Liver (tissue), 9 donors: ENCODE measurements around the gene CEACAM1. TPM values are rescaled to one million over a fixed set of nuclear protein-coding genes. Genes with fewer than 3 reads are reported as not detected.
A peak's percentile ranks its signal among the peaks of the same experiment; 100 is the strongest.
"Not testable (repeated sequence)": the region's sequence is repeated elsewhere in the genome, so short reads cannot be mapped to it uniquely, and the experiment has no call there.

Experiments used
- DNase-seq: peaks from one replicate; pipeline ENCODE4 v3.0.0-alpha.2; 2017; ENCODE audit warnings: low spot score
- H3K27ac ChIP-seq, 2 donors: one replicate each; pipeline ENCODE4 v1.7.0; 2013; ENCODE audit warnings: inconsistent platforms in 2 of 2, low read length in 2 of 2, control low read depth in 1 of 2, low read depth in 1 of 2, mild to moderate bottlenecking in 1 of 2
- H3K27me3 ChIP-seq, 4 donors: one replicate each; pipeline versions ENCODE4 v1.6.1 to v1.7.0; 2013; ENCODE audit warnings: low read length in 3 of 4, inconsistent platforms in 1 of 4, mild to moderate bottlenecking in 1 of 4, moderate library complexity in 1 of 4; ENCODE audit not compliant: control insufficient read depth in 4 of 4, insufficient read depth in 4 of 4
- H3K36me3 ChIP-seq, 4 donors: one replicate each; pipeline versions ENCODE4 v1.6.1 to v1.7.0; 2013; ENCODE audit warnings: low read length in 3 of 4, mild to moderate bottlenecking in 3 of 4, low read depth in 1 of 4, moderate library complexity in 1 of 4; ENCODE audit not compliant: control insufficient read depth in 4 of 4, insufficient read depth in 3 of 4
- H3K4me1 ChIP-seq, 4 donors: one replicate each; pipeline versions ENCODE4 v1.6.1 to v1.7.0; 2013; ENCODE audit warnings: low read length in 3 of 4, mild to moderate bottlenecking in 3 of 4, moderate library complexity in 1 of 4; ENCODE audit not compliant: control insufficient read depth in 4 of 4, insufficient read depth in 4 of 4
- H3K4me3 ChIP-seq, 3 donors: one replicate each; pipeline versions ENCODE4 v1.6.1 to v1.7.0; 2013; ENCODE audit warnings: low read length in 3 of 3, control low read depth in 1 of 3, low read depth in 1 of 3, mild to moderate bottlenecking in 1 of 3
- H3K9ac ChIP-seq, 2 donors: one replicate each; pipeline ENCODE4 v1.7.0; 2013; ENCODE audit warnings: low read length in 2 of 2, mild to moderate bottlenecking in 2 of 2, moderate library complexity in 2 of 2, control low read depth in 1 of 2, low read depth in 1 of 2
- H3K9me3 ChIP-seq, 4 donors: one replicate each; pipeline versions ENCODE4 v1.6.1 to v1.7.0; 2013; ENCODE audit warnings: low read length in 3 of 4; ENCODE audit not compliant: control insufficient read depth in 4 of 4
- CTCF ChIP-seq: fragments of 150-350 bp; IDR thresholded peaks from 2 replicates; pipeline ENCODE4 v1.5.1; 2017; ENCODE audit warnings: improper control_type of control experiment, low read depth, low read length; ENCODE audit not compliant: missing input control
- EGR1 ChIP-seq, 2 donors: IDR thresholded peaks; 2 replicates each; pipeline ENCODE4 v1.6.1; 2016 to 2018; ENCODE audit warnings: antibody characterized with exemption in 2 of 2, low read depth in 2 of 2
- RAD21 ChIP-seq, 2 donors: IDR thresholded peaks; 2 replicates each; pipeline ENCODE4 v1.6.1; 2016; ENCODE audit warnings: antibody characterized with exemption in 2 of 2, mild to moderate bottlenecking in 2 of 2
- WGBS: extraction: QIAGEN DNeasy Blood & Tissue Kit; methylation state at CpG from one replicate; pipeline ENCODE4 v1.1.7; 2013; 5-methylcytosine and 5-hydroxymethylcytosine counted together
- polyA plus RNA-seq, 2 donors: library from polyadenylated mRNA; stranded (reverse) in 1 of 2; unstranded in 1 of 2; fragments of 200-250 nt in 1 of 2; fragments of >200 nt in 1 of 2; fragmentation: Nextera tagmentation in 1 of 2; extraction: Ambion mirVana in 1 of 2; gene quantifications; one replicate each; pipeline versions ENCODE4 v1.2.1 to v1.2.3, GENCODE V29; 2013 to 2015
- total RNA-seq, 2 donors: library from RNA; depleted of rRNA; stranded (reverse); fragments of >200 nt; gene quantifications; one replicate each; pipeline ENCODE4 v1.2.3, GENCODE V29; 2014
- TF ChIP-seq, protein P1 (sequence below): IDR thresholded peaks from 2 replicates; pipeline ENCODE4 v1.6.1; 2016; ENCODE audit warnings: antibody characterized with exemption, mild to moderate bottlenecking
- TF ChIP-seq, protein P2 (sequence below): IDR thresholded peaks from 2 replicates; pipeline ENCODE4 v1.6.1; 2016; ENCODE audit warnings: antibody characterized with exemption
- TF ChIP-seq, protein P3 (sequence below): IDR thresholded peaks from 2 replicates; pipeline ENCODE4 v1.6.1; 2016; ENCODE audit warnings: antibody characterized with exemption
- donor health status: healthy.
- donor health status: healthy.
- donor health status: healthy.
- donor health status: healthy.
- donor health status: healthy.

The CEACAM1 gene
- total and polyA plus RNA-seq, 4 donors: 8.3 to 36.7 (median 26.8) TPM

DNA sequence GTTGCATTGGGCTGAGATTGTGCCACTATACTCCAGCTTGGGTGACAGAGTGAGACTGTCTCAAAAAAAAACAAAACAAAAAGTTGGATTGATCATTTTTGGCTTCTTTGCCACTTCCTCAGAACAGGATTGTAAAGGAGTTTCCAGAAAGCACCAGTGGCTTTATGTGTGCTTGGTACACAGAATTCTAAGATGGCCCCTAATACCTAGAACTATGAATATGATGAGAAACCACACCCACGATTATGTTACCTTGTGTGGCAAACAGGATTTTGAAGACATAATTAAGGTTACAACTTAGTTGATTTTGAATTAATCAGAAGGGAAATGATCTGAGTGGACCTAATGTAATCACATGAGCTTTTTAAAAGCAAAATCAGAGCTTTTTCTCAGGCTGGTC, 26.5 kb downstream of the CEACAM1 start:
- peaks cover 4 to 27% (median 23%) of the 10 kb centered on the region in 4 donors for H3K4me1 ChIP-seq
- H3K9ac ChIP-seq: no peak overlapping the region
- no peaks in the 10 kb centered on the region for H3K9me3 ChIP-seq
- no peaks in the 10 kb centered on the region for H3K36me3 ChIP-seq
- H3K4me3 ChIP-seq: no peak overlapping the region
- 38% methylated on average over 1 of the region's 1 CpG for WGBS
- no peak overlapping the region for H3K27ac ChIP-seq
- TF ChIP-seq RAD21 (IDR thresholded peaks at IDR 0.05) (no peak), CTCF (no peak), EGR1 (IDR thresholded peaks at IDR 0.05; ENCODE audit: low read depth in 2 of 2) (no peak)
- no peak for DNase-seq
- H3K27me3 ChIP-seq: no peaks in the 10 kb centered on the region

- not testable (repeated sequence) for H3K27ac ChIP-seq, H3K4me3 ChIP-seq, H3K9me3 ChIP-seq, H3K9ac ChIP-seq, H3K27me3 ChIP-seq, H3K36me3 ChIP-seq, DNase-seq
- H3K4me1 ChIP-seq: peaks cover 4 to 31% (median 27%) of the 10 kb centered on the region in 4 donors
- WGBS: 98% methylated on average over 3 of the region's 3 CpGs
These were observed 27.0 kb downstream of the CEACAM1 start for GRCh38 chr19:42501243-42501642.

DNA sequence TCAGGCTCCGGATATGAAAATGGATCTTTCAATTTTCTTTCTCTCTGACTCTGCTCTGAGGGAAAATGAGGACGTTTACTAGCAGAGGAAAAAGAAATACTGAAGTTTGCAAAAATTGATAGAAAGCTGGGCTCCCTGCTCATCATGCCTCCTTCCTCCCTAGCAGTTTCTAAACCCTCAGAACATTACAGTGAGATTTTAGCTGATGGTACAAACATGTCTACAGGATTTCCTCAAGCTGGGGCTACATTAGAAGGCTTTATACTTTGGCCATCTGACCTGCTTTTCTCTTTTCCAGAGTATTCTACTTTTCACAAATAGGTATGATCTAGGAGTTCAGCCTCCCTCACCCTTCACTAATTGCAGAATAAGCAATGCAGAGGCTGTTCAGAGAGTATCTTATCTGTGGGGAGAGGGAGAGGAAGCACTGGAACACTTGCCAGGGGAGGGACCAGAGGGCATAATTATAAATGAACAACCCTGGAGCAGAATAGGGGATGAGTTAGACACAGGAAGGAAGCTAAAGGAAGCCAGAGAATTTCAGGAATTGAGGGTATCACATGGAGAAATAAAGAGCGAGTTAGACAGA, 30.0 kb downstream of the CEACAM1 start:
- Histone ChIP-seq H3K27me3 (no peaks in the 10 kb centered on the region), H3K4me1 (peaks cover 7 to 51% (median 37%) of the 10 kb centered on the region in 4 donors), H3K9me3 (no peaks in the 10 kb centered on the region), H3K27ac (peak overlapping the region; percentile 62 to 86), H3K9ac (peak overlapping the region in 1 of 2 donors; percentile 71), H3K36me3 (no peaks in the 10 kb centered on the region), H3K4me3 (no peak overlapping the region)
- 36% methylated on average over 3 of the region's 3 CpGs for WGBS
- DNase-seq: no peak
- TF ChIP-seq, protein P1, sequence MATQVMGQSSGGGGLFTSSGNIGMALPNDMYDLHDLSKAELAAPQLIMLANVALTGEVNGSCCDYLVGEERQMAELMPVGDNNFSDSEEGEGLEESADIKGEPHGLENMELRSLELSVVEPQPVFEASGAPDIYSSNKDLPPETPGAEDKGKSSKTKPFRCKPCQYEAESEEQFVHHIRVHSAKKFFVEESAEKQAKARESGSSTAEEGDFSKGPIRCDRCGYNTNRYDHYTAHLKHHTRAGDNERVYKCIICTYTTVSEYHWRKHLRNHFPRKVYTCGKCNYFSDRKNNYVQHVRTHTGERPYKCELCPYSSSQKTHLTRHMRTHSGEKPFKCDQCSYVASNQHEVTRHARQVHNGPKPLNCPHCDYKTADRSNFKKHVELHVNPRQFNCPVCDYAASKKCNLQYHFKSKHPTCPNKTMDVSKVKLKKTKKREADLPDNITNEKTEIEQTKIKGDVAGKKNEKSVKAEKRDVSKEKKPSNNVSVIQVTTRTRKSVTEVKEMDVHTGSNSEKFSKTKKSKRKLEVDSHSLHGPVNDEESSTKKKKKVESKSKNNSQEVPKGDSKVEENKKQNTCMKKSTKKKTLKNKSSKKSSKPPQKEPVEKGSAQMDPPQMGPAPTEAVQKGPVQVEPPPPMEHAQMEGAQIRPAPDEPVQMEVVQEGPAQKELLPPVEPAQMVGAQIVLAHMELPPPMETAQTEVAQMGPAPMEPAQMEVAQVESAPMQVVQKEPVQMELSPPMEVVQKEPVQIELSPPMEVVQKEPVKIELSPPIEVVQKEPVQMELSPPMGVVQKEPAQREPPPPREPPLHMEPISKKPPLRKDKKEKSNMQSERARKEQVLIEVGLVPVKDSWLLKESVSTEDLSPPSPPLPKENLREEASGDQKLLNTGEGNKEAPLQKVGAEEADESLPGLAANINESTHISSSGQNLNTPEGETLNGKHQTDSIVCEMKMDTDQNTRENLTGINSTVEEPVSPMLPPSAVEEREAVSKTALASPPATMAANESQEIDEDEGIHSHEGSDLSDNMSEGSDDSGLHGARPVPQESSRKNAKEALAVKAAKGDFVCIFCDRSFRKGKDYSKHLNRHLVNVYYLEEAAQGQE: peak; percentile 10
- TF ChIP-seq, protein P2, sequence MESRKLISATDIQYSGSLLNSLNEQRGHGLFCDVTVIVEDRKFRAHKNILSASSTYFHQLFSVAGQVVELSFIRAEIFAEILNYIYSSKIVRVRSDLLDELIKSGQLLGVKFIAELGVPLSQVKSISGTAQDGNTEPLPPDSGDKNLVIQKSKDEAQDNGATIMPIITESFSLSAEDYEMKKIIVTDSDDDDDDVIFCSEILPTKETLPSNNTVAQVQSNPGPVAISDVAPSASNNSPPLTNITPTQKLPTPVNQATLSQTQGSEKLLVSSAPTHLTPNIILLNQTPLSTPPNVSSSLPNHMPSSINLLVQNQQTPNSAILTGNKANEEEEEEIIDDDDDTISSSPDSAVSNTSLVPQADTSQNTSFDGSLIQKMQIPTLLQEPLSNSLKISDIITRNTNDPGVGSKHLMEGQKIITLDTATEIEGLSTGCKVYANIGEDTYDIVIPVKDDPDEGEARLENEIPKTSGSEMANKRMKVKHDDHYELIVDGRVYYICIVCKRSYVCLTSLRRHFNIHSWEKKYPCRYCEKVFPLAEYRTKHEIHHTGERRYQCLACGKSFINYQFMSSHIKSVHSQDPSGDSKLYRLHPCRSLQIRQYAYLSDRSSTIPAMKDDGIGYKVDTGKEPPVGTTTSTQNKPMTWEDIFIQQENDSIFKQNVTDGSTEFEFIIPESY: peak; percentile 49
- TF ChIP-seq, protein P3, sequence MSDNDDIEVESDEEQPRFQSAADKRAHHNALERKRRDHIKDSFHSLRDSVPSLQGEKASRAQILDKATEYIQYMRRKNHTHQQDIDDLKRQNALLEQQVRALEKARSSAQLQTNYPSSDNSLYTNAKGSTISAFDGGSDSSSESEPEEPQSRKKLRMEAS: no peak
